BLaER1 (cell line): ENCODE results near the gene CSNK2A1.

Source experiments
- H3K27ac ChIP-seq: shearing (Covaris generic); formaldehyde crosslinking; 2 replicates; pipeline ENCODE4 v1.8.1; 2022
- H3K27me3 ChIP-seq: shearing (Covaris generic); formaldehyde crosslinking; 2 replicates; pipeline ENCODE4 v1.8.1; 2022
- H3K36me3 ChIP-seq: shearing (Covaris generic); formaldehyde crosslinking; 2 replicates; pipeline ENCODE4 v1.8.1; 2022
- H3K4me1 ChIP-seq: shearing (Covaris generic); formaldehyde crosslinking; 2 replicates; pipeline ENCODE4 v1.8.1; 2022
- H3K4me2 ChIP-seq: shearing (Covaris generic); formaldehyde crosslinking; 2 replicates; pipeline ENCODE4 v1.8.1; 2022
- H3K4me3 ChIP-seq: shearing (Covaris generic); formaldehyde crosslinking; 2 replicates; pipeline ENCODE4 v1.8.1; 2022
- H3K9ac ChIP-seq: shearing (Covaris generic); formaldehyde crosslinking; 2 replicates; pipeline ENCODE4 v1.8.1; 2022
- H3K9me3 ChIP-seq: shearing (Covaris generic); formaldehyde crosslinking; 2 replicates; pipeline ENCODE4 v1.8.1; 2022
- H4K20me1 ChIP-seq: shearing (Covaris generic); formaldehyde crosslinking; 2 replicates; pipeline ENCODE4 v1.8.1; 2022
- Cebpa-rat ChIP-seq: shearing (Covaris generic); IDR thresholded peaks from 2 replicates; pipeline ENCODE4 v1.8.1; 2022

Gene CSNK2A1

GRCh38 chr20:434661-435419, 108.8 kb downstream of the CSNK2A1 start:
- Histone ChIP-seq H3K27ac (no peak overlapping the region), H3K9ac (no peak overlapping the region), H3K9me3 (no peaks in the 10 kb centered on the region), H3K4me3 (no peak overlapping the region), H3K27me3 (no peaks in the 10 kb centered on the region), H3K4me2 (peak overlapping the region; percentile 79), H3K4me1 (peaks cover 69% of the 10 kb centered on the region), H3K36me3 (peaks cover 68% of the 10 kb centered on the region), H4K20me1 (peaks cover 91% of the 10 kb centered on the region)
- TF ChIP-seq Cebpa-rat, result no peak

GRCh38 chr20:434221-434620, 109.4 kb downstream of the CSNK2A1 start:
- Histone ChIP-seq H3K27me3 (no peaks in the 10 kb centered on the region), H3K4me2 (peak overlapping the region; percentile 79), H4K20me1 (peaks cover 85% of the 10 kb centered on the region), H3K4me1 (peaks cover 63% of the 10 kb centered on the region), H3K4me3 (no peak overlapping the region), H3K36me3 (peaks cover 71% of the 10 kb centered on the region), H3K9ac (no peak overlapping the region), H3K27ac (no peak overlapping the region), H3K9me3 (no peaks in the 10 kb centered on the region)
- no peak for TF ChIP-seq Cebpa-rat

- H3K4me2 ChIP-seq, result peak overlapping the region; percentile 79
- TF ChIP-seq Cebpa-rat, result no peak
These were observed 110.2 kb downstream of the CSNK2A1 start for GRCh38 chr20:433300-433975.

GRCh38 chr20:432677-433299, 110.8 kb downstream of the CSNK2A1 start:
- Histone ChIP-seq H3K27me3 (no peaks in the 10 kb centered on the region), H3K9ac (no peak overlapping the region), H3K4me1 (peaks cover 48% of the 10 kb centered on the region), H3K36me3 (peaks cover 85% of the 10 kb centered on the region), H3K4me2 (peak overlapping the region; percentile 79), H4K20me1 (peaks cover 71% of the 10 kb centered on the region), H3K9me3 (no peaks in the 10 kb centered on the region), H3K27ac (peak overlapping the region; percentile 50), H3K4me3 (no peak overlapping the region)
- TF ChIP-seq Cebpa-rat, result no peak

More at GRCh38 chr20:433300-433975, 110.2 kb downstream of the CSNK2A1 start:
- Histone ChIP-seq H3K4me1 (peaks cover 55% of the 10 kb centered on the region), H3K27ac (peak overlapping the region; percentile 50), H3K27me3 (no peaks in the 10 kb centered on the region), H3K9ac (no peak overlapping the region), H3K4me3 (no peak overlapping the region), H3K9me3 (no peaks in the 10 kb centered on the region), H4K20me1 (peaks cover 77% of the 10 kb centered on the region), H3K36me3 (peaks cover 79% of the 10 kb centered on the region)

- Histone ChIP-seq H3K4me2 (peak overlapping the region; percentile 79), H3K36me3 (peaks cover 88% of the 10 kb centered on the region), H3K27me3 (no peaks in the 10 kb centered on the region), H3K9ac (no peak overlapping the region; the same call in 1 of the 2 replicates), H3K4me3 (no peak overlapping the region), H3K27ac (no peak overlapping the region), H4K20me1 (peaks cover 65% of the 10 kb centered on the region), H3K9me3 (no peaks in the 10 kb centered on the region), H3K4me1 (peaks cover 43% of the 10 kb centered on the region)
- TF ChIP-seq Cebpa-rat, result no peak
These were observed 111.4 kb downstream of the CSNK2A1 start for GRCh38 chr20:432208-432607.

- H3K4me2 ChIP-seq, result no peak overlapping the region
- no peaks in the 10 kb centered on the region for H3K27me3 ChIP-seq
- peaks cover 34% of the 10 kb centered on the region for H3K4me1 ChIP-seq
- H4K20me1 ChIP-seq, result peaks cover 61% of the 10 kb centered on the region
- peaks cover 86% of the 10 kb centered on the region for H3K36me3 ChIP-seq
- H3K4me3 ChIP-seq, result no peak overlapping the region
- no peak for TF ChIP-seq Cebpa-rat
- H3K27ac ChIP-seq, result no peak overlapping the region
- H3K9ac ChIP-seq, result no peak overlapping the region; the same call in 1 of the 2 replicates
- H3K9me3 ChIP-seq, result no peaks in the 10 kb centered on the region
These were observed 112.3 kb downstream of the CSNK2A1 start for GRCh38 chr20:431012-431904.

- H3K9me3 ChIP-seq, result no peaks in the 10 kb centered on the region
These were observed 113.2 kb downstream of the CSNK2A1 start for GRCh38 chr20:430091-430999.

GRCh38 chr20:428658-429200, 114.9 kb downstream of the CSNK2A1 start:
- Histone ChIP-seq H3K27ac (no peak overlapping the region), H3K27me3 (no peaks in the 10 kb centered on the region), H3K4me2 (no peak overlapping the region), H3K9me3 (no peaks in the 10 kb centered on the region), H3K4me1 (peaks cover 16% of the 10 kb centered on the region), H3K9ac (no peak overlapping the region), H3K36me3 (peaks cover 88% of the 10 kb centered on the region), H4K20me1 (peaks cover 39% of the 10 kb centered on the region), H3K4me3 (no peak overlapping the region)
- no peak for TF ChIP-seq Cebpa-rat

More at GRCh38 chr20:430091-430999, 113.2 kb downstream of the CSNK2A1 start:
- Histone ChIP-seq H3K9ac (no peak overlapping the region), H3K4me3 (no peak overlapping the region), H3K36me3 (peaks cover 84% of the 10 kb centered on the region), H3K4me2 (no peak overlapping the region), H3K4me1 (peaks cover 33% of the 10 kb centered on the region), H4K20me1 (peaks cover 56% of the 10 kb centered on the region), H3K27ac (no peak overlapping the region), H3K27me3 (no peaks in the 10 kb centered on the region)
- no peak for TF ChIP-seq Cebpa-rat
